Muscle of arm (tissue), 12 donors: ENCODE measurements around the gene PFKFB4. TPM values are rescaled to one million over a fixed set of nuclear protein-coding genes. Genes with fewer than 3 reads are reported as not detected.
"Not testable (repeated sequence)": the region's sequence is repeated elsewhere in the genome, so short reads cannot be mapped to it uniquely, and the experiment has no call there.

Source experiments
- DNase-seq: peaks from one replicate; pipeline ENCODE4 v3.0.0-alpha.2; 2013
- polyA plus RNA-seq, 12 donors: library from polyadenylated mRNA; unstranded; fragments of 120-200 nt; gene quantifications; one replicate each; pipeline ENCODE4 v1.2.1, GENCODE V29; 2013; ENCODE audit not compliant: insufficient read length in 12 of 12

PFKFB4 gene
- polyA plus RNA-seq, 12 donors = 3.1 to 7.4 (median 5.6) TPM; not detected in 2

- DNase-seq = no peak
Measured at GRCh38 chr3:48561045-48561736, 4.6 kb upstream of the PFKFB4 start.

GRCh38 chr3:48560648-48561018 is 4.0 kb upstream of the PFKFB4 start:
- no peak for DNase-seq

GRCh38 chr3:48558493-48559134 is 2.0 kb upstream of the PFKFB4 start:
- DNase-seq = no peak

- no peak for DNase-seq
Measured at GRCh38 chr3:48555949-48556795, 431 bp downstream of the PFKFB4 start.

- DNase-seq = no peak
Measured at GRCh38 chr3:48555231-48555948, 1.2 kb downstream of the PFKFB4 start.

- no peak for DNase-seq
Measured at GRCh38 chr3:48553886-48554845, 2.4 kb downstream of the PFKFB4 start.

GRCh38 chr3:48553361-48553760 is 3.2 kb downstream of the PFKFB4 start:
- DNase-seq = no peak

GRCh38 chr3:48552111-48552951 is 4.3 kb downstream of the PFKFB4 start:
- no peak for DNase-seq

GRCh38 chr3:48551651-48552050 is 5.0 kb downstream of the PFKFB4 start:
- DNase-seq = not testable (repeated sequence)

GRCh38 chr3:48548729-48549705 is 7.6 kb downstream of the PFKFB4 start:
- peak; percentile 73 for DNase-seq

GRCh38 chr3:48548126-48548525 is 8.5 kb downstream of the PFKFB4 start:
- no peak for DNase-seq

- DNase-seq = no peak
Measured at GRCh38 chr3:48546203-48546829, 10.3 kb downstream of the PFKFB4 start.

GRCh38 chr3:48544141-48544540 is 12.5 kb downstream of the PFKFB4 start:
- no peak for DNase-seq

GRCh38 chr3:48543271-48543866 is 13.2 kb downstream of the PFKFB4 start:
- no peak for DNase-seq

GRCh38 chr3:48538451-48538850 is 18.2 kb downstream of the PFKFB4 start:
- no peak for DNase-seq

- no peak for DNase-seq
Measured at GRCh38 chr3:48536785-48537184, 19.8 kb downstream of the PFKFB4 start.

- DNase-seq = no peak
Measured at GRCh38 chr3:48536116-48536515, 20.5 kb downstream of the PFKFB4 start.

- DNase-seq = no peak
Measured at GRCh38 chr3:48535578-48535977, 21.0 kb downstream of the PFKFB4 start.
